ENCODE data around the gene LRRN4CL.

DNA sequence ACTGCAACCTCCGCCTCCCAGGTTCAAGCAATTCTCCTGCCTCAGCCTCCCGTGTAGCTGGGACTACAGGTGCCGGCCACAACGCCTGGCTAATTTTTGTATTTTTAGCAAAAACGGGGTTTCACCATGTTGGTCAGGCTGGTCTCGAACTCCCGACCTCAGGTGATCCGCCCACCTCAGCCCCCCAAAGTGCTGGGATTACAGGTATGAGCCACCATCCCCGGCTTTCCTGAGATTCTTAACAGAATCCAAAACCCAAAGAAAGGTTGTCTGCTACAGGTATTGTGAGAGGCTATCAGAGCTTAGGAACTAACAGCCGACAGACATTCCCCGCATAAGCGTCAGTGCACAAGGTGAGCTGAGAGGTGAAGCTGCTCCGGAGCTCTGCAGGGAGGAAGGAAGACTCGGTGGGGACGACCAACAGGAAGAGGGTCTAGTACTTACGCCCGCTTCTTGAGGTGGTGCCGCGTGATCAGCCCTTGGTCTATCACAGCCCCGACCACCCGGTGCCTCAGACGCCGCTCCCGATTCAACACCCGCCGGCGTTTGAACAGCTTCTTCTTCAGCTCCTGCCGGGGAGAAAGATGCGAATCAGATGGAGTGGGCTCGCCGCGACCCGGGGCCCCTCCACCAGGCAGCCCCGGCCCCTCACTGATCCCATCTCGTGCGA is 24.8 kb downstream of the LRRN4CL start:
- TF ChIP-seq, protein P1, sequence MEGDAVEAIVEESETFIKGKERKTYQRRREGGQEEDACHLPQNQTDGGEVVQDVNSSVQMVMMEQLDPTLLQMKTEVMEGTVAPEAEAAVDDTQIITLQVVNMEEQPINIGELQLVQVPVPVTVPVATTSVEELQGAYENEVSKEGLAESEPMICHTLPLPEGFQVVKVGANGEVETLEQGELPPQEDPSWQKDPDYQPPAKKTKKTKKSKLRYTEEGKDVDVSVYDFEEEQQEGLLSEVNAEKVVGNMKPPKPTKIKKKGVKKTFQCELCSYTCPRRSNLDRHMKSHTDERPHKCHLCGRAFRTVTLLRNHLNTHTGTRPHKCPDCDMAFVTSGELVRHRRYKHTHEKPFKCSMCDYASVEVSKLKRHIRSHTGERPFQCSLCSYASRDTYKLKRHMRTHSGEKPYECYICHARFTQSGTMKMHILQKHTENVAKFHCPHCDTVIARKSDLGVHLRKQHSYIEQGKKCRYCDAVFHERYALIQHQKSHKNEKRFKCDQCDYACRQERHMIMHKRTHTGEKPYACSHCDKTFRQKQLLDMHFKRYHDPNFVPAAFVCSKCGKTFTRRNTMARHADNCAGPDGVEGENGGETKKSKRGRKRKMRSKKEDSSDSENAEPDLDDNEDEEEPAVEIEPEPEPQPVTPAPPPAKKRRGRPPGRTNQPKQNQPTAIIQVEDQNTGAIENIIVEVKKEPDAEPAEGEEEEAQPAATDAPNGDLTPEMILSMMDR (IDR thresholded peaks at IDR 0.05) = no peak
- TF ChIP-seq POLR2A (IDR thresholded peaks at IDR 0.05) = no peak
